NOMO-1 (cell line): Measurements from ENCODE around the gene TBC1D7.
"Not testable (repeated sequence)": the region's sequence is repeated elsewhere in the genome, so short reads cannot be mapped to it uniquely, and the experiment has no call there.

Source experiments
- DNase-seq, 2 experiments: peaks; one replicate each; lab custom pipeline; 2025; ENCODE audit not compliant: unreplicated experiment in 2 of 2; lab: John Stamatoyannopoulos, UW

The TBC1D7 gene

DNA sequence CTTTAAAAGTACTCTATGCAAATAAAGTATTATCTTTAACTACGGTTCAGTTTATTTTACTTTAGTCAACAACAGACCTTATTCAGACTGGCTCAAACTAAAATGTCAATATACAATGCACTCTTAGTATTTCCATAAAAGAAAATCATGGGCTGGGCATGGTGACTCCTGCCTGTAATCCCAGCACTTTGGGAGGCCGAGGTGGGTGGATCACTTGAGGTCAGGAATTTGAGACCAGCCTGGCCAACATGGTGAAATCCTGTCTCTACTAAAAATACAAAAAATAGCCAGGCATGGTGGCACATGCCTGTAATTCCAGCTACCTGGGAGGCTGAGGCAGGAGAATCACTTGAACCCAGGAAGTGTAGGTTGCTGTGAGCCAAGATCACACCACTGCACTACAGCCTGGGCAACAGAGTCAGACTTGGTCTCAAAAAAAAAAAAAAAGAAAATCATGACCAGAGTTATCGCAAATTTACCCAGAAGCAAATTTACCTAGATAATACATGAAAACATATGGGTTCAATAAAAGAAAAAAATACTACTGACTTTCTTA, 2.2 kb downstream of the TBC1D7 start:
- DNase-seq = not testable (repeated sequence)

DNA sequence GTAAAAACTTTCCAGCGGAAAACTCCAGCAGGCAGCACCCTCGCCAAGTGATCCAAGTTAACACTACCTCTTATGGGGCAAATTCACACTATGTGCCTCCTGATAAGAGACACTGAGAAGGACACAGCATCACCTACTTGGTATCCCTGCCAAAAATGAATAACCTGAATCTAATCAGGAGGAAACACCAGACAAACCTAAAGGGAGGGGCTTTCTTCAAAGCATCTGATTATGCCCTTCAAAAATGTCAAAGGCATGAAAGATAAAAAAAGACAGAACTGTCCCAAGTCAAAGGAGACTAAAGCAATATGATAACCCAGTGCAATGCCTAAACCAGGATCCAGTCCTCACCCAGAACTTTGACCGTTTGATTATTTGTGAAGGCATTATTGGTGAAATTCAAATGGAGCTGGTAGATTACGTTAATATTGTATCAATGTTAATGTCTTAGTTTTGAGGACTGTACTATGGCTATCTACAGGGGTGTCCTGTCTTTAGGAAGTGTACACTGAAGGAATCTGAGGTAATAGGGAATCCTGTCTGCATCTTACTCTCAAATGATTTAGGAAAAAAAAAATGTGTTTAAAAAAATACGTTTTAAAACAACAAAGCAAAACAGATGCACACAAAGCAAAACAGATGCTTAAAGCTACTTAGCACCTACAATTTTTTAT, 8.3 kb downstream of the TBC1D7 start:
- DNase-seq = no peak

DNA sequence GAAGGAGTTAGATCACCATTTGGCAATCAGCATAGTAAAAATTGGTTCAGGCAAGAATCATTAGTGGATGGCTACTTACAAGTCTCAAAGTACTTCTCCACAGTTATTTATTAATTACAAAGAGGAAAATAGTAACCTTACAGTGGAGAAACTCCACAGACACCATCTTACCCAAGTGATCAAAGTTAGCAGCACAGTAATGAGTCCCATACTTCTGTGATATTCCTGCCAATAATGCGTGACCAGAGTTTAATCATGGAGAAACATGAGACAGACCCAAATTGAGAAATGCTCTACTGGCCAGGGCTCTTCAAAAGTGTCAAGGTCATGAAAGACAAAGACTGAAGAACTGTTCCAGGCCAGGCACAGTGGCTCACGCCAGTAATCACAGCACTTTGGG, 9.5 kb downstream of the TBC1D7 start:
- no peak for DNase-seq

DNA sequence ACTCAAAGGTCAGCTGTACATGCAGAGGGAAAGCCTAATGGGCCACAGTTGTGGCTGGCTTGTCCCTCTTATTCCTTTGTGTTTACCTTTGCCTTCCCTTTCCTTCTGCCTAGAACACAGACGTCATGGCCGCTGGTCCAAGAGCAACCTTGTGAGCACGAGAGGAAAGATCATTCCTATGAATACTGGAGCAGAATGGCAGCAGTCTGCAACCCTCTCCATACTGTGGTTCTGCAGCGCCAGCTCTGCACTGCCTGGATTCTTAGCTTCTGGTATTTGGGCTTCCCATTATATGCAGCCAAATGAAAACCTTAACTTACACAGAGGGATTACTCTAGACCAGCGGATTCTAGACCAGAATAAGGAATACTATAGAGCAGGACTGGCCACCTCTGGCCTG, 12.4 kb downstream of the TBC1D7 start:
- no peak for DNase-seq

DNA sequence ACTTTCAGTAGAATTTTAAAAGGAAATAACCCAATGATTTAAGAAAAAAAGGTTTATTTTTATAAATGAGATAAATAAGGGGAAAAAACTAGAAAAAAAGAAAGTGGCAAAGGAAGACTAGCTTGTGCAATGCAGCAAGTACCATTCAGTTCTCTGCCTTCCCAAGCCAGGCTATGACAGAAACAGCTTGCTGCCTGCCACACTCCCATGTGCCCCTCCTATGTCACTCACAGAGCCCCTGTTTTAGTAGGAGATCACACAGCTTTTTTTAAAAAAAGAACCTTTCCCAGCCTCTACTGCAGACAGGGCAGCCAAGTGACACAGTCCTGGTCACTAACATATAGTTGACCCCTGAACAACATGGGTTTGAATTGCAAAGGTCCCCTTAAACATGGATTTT, 13.5 kb downstream of the TBC1D7 start:
- DNase-seq = no peak

DNA sequence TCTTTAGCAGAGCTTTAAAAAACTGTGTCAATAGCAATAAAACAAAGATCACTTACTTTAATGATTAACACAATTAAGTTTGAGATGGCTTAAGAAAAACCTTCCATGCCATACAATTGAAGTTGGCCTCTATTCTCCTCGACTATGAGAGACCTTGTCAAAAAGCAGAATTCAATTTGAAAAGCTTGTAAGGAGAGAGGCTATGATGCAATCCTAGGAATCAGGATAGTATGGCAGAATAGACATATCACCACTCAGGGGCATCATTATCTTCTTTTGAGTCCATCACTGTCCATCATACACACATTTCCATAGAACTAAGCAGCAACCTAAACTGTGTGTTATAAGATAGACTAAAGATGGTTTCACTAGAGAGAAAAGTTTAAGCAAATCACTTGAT, 17.2 kb downstream of the TBC1D7 start:
- DNase-seq = no peak

DNA sequence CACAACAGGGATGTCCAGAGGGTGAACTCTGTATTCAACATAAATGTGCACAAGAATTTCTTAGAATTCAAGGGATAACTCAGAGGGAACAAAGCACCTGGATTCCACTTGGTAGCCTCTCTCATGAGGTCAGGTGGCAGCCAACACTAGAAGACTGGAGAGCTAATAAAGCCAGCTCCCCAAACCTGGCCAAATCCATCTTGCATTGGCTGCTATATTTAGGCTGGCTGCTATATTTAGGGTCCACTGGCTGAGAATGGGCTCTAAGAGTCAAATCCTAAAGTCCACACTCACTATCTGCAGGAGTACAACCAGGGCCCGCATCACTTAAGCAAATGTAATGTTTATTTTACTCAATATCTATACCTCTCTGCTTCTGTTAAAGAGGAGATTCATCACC, 20.0 kb downstream of the TBC1D7 start:
- no peak for DNase-seq

DNA sequence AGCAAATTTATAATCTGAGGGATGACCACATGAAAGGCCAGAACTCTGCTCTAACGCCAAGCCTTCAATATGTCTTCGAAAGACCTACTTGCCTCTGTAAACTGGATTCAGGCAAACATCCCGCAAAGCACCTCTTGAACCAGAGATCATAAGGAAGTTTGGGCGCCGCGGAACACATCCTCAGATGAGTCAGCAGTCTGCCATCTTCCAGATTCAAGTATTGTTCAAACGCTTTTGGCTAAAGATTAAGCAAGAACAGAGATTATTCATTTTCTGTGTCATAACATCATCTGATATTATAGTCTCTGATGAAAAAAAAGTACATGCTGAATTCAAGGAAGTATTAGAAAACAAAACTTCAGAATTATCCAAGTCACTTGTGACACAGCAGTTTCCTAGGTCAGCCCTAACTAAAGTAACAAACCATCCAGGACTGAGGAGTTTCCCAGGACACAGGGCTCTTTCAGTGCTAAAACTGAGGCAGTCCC, 20.8 kb downstream of the TBC1D7 start:
- peak in 1 of 2 experiments; percentile 75 for DNase-seq

DNA sequence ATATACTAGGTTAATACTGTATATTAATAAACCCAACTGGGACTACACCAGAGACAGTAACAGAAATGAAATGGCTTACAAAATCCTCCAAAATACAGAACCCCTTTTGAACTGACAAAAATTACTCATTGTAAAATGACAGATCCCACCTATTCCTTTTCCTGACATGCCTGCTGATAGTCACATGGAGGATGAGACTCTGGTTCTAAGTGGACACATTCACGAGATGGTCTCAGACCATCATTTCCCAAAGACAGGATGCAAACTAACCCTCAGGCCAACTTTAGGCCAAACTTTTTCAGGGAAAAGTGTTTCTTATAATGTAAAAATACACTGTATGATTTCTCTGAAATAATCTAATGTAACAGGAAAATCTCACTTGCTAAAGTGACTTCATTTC, 22.5 kb downstream of the TBC1D7 start:
- no peak for DNase-seq

DNA sequence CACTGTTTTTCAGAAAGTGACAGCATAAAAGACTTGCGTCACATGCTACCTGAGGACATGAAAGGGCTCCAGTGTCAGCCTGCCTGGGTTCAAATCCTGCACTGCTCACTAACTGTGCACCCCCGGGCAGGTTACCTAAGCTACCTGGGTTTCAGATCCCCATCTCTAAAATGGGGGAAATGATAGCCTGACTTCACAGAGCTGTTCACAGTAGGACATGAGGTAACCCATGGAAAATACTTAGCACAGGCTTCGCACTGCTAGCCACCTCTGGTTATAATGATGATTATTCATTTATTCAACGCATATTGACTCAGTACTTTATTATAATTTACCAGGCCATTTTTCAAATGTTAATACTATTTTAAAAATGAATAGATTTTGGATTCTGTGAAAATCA, 23.0 kb downstream of the TBC1D7 start:
- no peak for DNase-seq

DNA sequence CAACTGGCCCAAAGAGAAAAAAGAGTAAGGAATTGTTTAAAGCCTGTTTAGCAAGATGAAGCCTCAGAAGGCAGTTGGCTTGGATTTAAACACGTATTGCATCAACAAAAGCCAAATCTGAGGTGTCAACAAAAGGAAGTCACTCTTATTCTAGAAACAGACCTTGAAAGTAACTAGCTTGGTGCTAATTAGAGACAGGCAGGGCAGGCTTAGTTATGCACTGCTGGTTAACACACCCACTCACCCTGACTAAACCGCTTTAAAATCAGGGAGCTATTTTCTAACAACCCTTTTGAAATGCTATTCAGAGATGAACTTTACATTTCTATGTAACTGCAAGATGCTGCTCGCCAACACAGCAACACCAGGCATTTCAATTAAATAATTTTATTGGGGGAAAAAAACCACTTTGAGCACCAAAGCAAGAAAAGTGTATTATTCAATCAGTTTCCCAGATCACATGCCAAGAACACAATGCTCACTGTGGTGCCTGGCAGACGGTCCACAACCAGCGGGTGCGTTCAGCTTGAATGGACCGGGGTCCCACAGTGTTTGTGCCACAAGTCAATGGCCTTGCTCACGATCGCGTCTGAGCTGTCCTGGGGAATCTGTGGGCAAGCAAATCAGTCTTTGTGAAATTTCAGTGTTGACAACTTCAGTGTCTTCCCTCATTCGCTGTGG, 23.6 kb downstream of the TBC1D7 start:
- no peak for DNase-seq

DNA sequence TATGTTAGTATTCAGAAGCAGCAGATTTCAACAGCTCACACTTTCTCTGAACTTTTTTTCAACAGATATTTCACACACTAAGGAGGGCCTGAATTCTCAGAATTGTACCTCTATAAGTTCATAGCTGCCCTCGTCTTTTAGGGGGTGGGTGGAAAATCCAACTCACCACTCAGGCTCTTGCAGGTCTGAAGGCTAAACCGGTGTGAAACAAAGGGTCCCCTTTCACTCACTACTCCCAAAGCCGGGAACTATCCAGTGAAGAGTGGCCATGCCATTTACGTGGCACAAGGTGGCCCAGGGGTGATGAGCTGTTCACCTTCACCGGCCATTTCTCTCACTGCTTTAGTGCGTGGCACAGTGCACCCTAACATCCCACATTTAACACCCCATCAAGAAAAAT, 24.2 kb downstream of the TBC1D7 start:
- no peak for DNase-seq

DNA sequence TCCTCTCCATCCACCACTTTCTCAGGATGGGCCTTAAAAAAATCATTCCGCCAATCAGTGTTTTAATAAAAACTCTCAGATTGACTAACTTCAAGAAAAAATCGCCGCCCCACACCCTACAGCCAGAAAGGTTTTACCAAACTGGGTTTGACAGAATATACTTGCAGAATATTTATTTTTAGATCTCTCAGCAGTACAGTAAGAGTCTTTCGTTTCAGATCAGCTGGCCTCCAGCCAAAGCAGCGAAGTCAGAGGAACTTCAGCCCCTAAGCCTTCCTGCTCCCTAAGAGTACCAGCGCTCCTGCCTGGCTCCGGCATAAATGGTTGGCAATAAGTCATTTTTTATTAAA, 24.7 kb downstream of the TBC1D7 start:
- no peak for DNase-seq

DNA sequence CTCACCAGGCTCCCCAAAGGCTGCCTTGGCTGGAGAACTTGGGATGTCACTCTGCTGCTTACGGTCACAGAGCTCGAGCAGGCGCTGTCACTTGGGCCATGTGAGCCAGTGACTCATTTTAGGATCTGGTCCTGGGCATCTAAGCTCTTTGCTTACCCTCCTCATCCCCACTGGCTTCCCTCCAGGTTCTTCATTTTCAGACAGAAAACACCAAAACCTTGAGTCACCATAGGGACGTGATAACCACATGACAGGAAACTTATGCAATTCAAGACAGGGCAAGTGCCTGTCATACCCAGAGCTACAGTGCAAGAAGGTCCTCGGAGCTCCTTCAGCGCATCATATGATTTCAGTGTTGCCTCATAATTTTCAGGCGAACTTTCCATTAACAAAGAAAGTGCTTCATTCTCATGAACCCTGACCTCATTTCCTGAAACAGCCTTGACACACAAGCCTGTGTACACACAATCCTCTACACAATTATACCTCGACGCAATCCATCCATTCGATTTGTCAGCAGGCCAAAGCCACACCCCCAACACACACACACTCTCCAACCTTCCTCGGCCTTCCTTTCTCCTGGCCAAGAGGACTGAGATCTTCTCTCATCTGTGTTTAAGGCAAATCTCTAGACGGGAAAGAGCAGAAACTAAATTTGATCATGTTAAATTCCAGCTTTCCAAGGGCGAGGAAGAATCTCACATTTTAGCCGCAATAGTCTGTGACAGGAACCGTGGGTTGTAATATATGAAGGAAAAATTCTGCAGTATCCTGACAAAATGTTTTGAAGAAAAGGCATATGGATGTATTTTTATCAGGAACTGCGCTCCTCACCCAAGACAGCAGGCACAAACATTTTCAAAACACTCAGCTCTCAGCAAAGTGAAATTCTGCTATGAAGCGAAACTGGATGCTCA, 25.3 kb downstream of the TBC1D7 start:
- peak; percentile 94 to 99 for DNase-seq

DNA sequence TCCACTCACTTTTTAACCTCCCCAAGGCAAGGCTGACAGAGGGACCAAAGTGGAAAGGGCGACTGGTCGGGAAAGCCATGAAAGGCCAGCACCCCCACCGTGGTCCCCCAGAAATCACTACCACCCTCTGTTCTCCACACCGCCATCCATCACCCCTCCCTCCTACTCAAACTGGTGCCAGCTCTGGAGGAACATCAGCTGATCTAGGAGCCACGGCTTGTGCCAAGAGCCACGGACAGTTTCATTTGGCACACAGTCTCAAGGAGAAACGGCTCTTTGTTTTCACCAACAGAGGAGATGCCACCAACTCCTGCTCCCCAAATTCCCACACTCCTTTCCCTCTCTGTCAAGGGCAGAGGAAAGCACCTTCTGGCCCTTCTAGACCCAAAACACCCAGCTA, 26.0 kb downstream of the TBC1D7 start:
- no peak for DNase-seq

DNA sequence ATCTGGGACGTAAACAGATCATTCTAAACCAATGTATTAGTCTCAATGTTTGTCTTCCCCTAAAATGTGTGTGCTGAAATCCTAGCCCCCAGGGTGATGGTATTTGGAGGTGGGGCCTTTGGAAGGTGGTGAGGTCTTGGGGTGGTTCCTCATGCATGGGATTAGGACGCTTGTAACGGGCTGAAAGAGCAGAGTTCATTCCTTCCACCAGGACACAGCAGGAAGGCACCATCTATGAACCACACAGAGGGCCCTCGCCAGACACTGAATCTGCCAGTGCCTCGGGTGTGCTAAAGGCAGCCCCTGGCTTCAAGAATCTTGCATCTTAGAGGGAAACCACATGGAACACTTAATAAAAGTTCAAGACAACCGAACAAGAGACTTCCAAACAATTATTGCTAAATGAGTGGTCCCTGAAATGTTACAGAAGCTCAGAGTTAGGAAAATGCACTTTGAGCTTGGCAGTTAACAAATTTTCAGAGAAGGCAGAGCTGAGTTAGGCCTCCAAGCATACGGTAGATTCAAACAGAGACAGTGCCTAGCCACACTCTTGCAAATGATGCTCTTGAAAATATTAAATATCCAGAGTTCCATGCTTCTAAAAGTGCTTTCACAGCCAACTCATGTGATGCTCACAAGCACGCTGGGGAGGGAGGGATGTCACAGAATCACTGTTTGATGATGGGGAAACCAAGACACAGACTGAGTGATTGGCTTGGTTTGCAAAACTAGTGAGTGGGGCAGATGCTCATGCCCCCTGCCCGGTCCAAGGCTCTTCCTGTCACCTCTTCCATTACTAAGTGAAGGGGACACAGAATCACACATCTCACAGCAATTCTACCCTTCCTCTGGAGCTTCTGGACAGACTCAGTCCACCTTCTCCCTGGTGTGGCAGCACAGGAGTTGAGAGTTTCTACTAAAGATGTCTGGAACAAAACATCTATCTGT, 27.4 kb downstream of the TBC1D7 start:
- DNase-seq = no peak

DNA sequence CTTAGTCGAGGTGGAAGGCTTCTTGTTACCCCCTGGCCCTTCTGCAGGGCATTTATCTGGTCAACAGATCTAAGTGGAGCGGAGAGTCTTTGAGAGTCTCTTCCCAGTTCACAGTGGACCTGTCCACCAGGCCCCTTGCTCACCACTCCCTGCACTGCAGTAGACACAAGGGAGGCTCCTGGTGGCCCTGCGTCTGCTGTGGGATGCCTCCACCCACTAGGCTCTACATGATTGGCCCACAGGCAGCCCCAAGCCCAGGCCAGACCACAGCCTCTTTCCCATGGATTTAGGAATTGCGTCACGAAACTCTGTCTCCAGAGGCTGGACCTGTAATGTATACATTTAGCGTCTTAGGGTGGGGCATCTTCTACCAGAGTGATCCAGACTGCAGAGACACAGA, 28.4 kb downstream of the TBC1D7 start:
- no peak for DNase-seq

DNA sequence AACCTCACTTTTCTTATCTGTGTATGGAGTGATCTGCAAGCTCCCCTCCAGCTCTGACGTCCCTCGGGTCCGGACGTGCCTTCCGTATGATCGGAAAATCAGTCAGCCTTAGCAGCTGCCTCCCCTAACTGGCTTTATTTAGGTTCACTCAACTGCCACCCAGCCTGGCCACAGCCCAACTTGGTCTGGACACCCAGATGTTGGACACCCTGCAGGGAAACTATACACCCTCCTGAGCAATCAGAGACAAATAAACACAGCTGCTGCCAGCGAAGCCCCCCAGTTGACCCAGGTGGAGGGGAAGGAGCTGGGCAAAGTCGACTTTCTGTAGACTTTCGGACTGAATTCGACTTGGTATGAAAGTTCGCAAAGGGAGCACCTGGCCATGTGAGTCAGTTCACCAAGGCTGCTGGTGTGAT, 28.9 kb downstream of the TBC1D7 start:
- no peak for DNase-seq

DNA sequence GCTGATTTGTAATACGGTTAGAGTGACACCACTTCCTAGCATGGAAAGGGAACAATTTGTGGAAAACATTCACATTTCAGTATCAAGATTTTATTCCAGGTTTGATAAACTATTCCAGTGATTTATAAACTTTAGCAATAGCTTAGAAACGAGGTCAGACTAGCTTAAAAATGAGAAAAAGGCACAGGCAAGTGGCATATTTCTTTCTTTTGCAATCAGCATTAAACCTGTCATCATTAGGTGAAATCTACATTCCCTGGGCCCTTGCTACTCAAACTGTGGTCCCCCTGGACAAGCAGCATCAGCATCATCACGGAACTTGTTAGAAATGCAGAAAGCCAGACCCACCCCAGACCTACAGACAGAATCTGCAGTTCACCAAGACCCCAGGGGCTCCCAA, 29.9 kb downstream of the TBC1D7 start:
- no peak for DNase-seq

DNA sequence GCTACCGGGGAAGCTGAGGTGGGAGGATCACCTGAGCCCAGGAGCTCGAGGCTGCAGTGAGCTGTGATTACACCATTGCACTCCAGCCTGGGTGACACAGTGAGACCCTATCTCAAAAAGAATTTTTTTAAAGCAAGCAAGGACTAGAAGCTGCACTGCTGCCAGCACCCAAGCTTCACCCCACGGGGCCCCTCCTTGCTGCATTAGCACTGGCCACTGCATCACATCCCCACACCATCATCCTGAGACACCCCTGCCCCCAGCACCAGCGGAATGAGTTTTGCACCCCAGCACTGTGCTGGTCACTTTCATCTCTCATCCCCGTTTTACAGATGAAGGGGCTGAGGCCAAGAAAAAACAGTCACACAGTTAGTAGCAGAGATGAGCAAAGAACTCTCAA, 30.9 kb downstream of the TBC1D7 start:
- no peak for DNase-seq
